K562 (cell line): ENCODE measurements around the gene POLRMT. TPM values are rescaled to one million over a fixed set of nuclear protein-coding genes. Genes with fewer than 3 reads are reported as not detected.

Source experiments
- CC2D1A ChIP-seq: fragments of 450-650 bp; IDR thresholded peaks from 2 replicates; pipeline ENCODE4 v1.6.1; 2017; ENCODE audit warnings: mild to moderate bottlenecking
- CHD1 ChIP-seq: fragments of 200-600 bp; sonication (generic); IDR thresholded peaks from one replicate; pipeline ENCODE4 v1.6.1; 2012; ENCODE audit warnings: mild to moderate bottlenecking, moderate library complexity, low read length, inconsistent platforms
- E2F6 ChIP-seq, 2 experiments: IDR thresholded peaks; 2 replicates each; pipeline ENCODE4 v1.6.1; 2011; ENCODE audit warnings: borderline replicate concordance in 1 of 2, control low read depth in 1 of 2, low read depth in 1 of 2, low read length in 1 of 2, mild to moderate bottlenecking in 1 of 2, mixed read lengths in 1 of 2, moderate library complexity in 1 of 2; ENCODE audit not compliant: insufficient read depth in 1 of 2, insufficient read length in 1 of 2, poor library complexity in 1 of 2, severe bottlenecking in 1 of 2; ENCODE audit errors: extremely low read depth in 1 of 2
- LCOR ChIP-seq: sonication (generic); formaldehyde crosslinking; IDR thresholded peaks from 2 replicates; pipeline ENCODE4 v1.8.0; 2022; ENCODE audit warnings: mild to moderate bottlenecking, missing genetic modification reagents
- MIER1 ChIP-seq: fragments of 450-650 bp; IDR thresholded peaks from 2 replicates; pipeline ENCODE4 v1.6.1; 2016; ENCODE audit warnings: antibody characterized with exemption, mild to moderate bottlenecking, low read depth
- NKRF ChIP-seq: fragments of 450-650 bp; IDR thresholded peaks from 2 replicates; pipeline ENCODE4 v1.6.1; 2016; ENCODE audit warnings: borderline replicate concordance
- PTRF ChIP-seq: fragments of 450-650 bp; IDR thresholded peaks from 2 replicates; pipeline ENCODE4 v1.6.1; 2016; ENCODE audit warnings: mild to moderate bottlenecking, missing genetic modification characterization, missing compliant biosample characterization
- REST ChIP-seq, 2 experiments: fragments of 450-650 bp; formaldehyde crosslinking in 1 of 2; IDR thresholded peaks; 2 replicates each; pipeline versions ENCODE4 v1.4.0 to v1.6.1; 2014 to 2020; ENCODE audit warnings: mild to moderate bottlenecking in 2 of 2, borderline replicate concordance in 1 of 2, low read depth in 1 of 2
- TOE1 ChIP-seq, 2 experiments: fragments of 450-650 bp in 1 of 2; sonication (generic) in 1 of 2; formaldehyde crosslinking in 1 of 2; IDR thresholded peaks; 2 replicates each; pipeline versions ENCODE4 v1.7.1 to v1.8.0; 2016 to 2022; ENCODE audit warnings: borderline replicate concordance in 2 of 2, mild to moderate bottlenecking in 2 of 2, antibody characterized with exemption in 1 of 2, inconsistent platforms in 1 of 2, low read depth in 1 of 2, missing genetic modification reagents in 1 of 2, moderate library complexity in 1 of 2
- ZFP91 ChIP-seq: sonication (generic); formaldehyde crosslinking; IDR thresholded peaks from 2 replicates; pipeline ENCODE4 v1.8.0; 2022; ENCODE audit warnings: mild to moderate bottlenecking, missing genetic modification reagents
- polyA plus RNA-seq, 8 experiments: library from polyadenylated mRNA; depleted of rRNA in 4 of 8; stranded (reverse) in 5 of 8; unstranded in 3 of 8; fragments of >200 nt; fragmentation: Nextera tagmentation in 2 of 8; fragmentation: Illumina TruSeq in 1 of 8; extraction: Ambion mirVana in 2 of 8; extraction: Trizol in 1 of 8; gene quantifications; 2 replicates each; pipeline versions ENCODE4 v1.2.1 to v1.2.3, GENCODE V29; 2011 to 2014; ENCODE audit warnings: inconsistent platforms in 1 of 8, missing spikeins in 1 of 8
- total RNA-seq, 7 experiments: library from RNA; depleted of rRNA in 6 of 7; stranded (reverse); fragments of >200 nt in 6 of 7; fragmentation: Illumina TruSeq in 2 of 7; extraction: Trizol in 2 of 7; gene quantifications; 2 replicates each; pipeline versions ENCODE4 v1.2.1 to v1.2.3, GENCODE V29; 2011 to 2021; ENCODE audit warnings: low replicate concordance in 1 of 7

POLRMT gene
- total and polyA plus RNA-seq, 9 of the 15 experiments (the other 6 are each of a cell fraction or from before 2014, with no cell fraction given) = 30.3 to 144 (median 68.0) TPM

- TF ChIP-seq REST (IDR thresholded peaks at IDR 0.05; ENCODE audit: borderline replicate concordance) (peak; percentile 78), REST (CRISPR knock-in tag; IDR thresholded peaks at IDR 0.05; ENCODE audit: low read depth) (peak; percentile 69; the same call in 1 of the 2 replicates), TOE1 (IDR thresholded peaks at IDR 0.05; ENCODE audit: borderline replicate concordance) (0 out of 2 replicates have a peak, but pooled peaks have one; percentile 32), TOE1 (CRISPR knock-in tag; IDR thresholded peaks at IDR 0.05; ENCODE audit: borderline replicate concordance, low read depth) (no peak; the same call in 1 of the 2 replicates), CHD1 (peak; percentile 62), CC2D1A (peak; percentile 98), NKRF (peak; percentile 90), LCOR (CRISPR knock-in tag) (peak; percentile 80), PTRF (tag) (no peak), MIER1 (0 out of 2 replicates have a peak, but pooled peaks have one; percentile 46), E2F6 (IDR thresholded peaks at IDR 0.05; ENCODE audit: borderline replicate concordance in 1 of 2, extremely low read depth in 1 of 2, insufficient read depth in 1 of 2, insufficient read length in 1 of 2, low read depth in 1 of 2, low read length in 1 of 2, poor library complexity in 1 of 2, severe bottlenecking in 1 of 2) (peak; percentile 41 to 78), ZFP91 (CRISPR knock-in tag) (no peak)
These were observed 58.4 kb downstream of the POLRMT start (continued) for GRCh38 chr19:574658-575526.
